Endodermal cell (in vitro differentiated cells): ENCODE results near the gene ABCF3. TPM values are rescaled to one million over a fixed set of nuclear protein-coding genes. Genes with fewer than 3 reads are reported as not detected.

Experiments used
- DNase-seq: peaks from one replicate; pipeline ENCODE4 v3.0.0-alpha.2; 2017
- H3K27ac ChIP-seq: 2 replicates; pipeline ENCODE4 v1.5.1; 2013; ENCODE audit warnings: mild to moderate bottlenecking, low read depth, low read length, moderate library complexity
- H3K27me3 ChIP-seq: 2 replicates; pipeline ENCODE4 v1.6.1; 2013; ENCODE audit warnings: mild to moderate bottlenecking, low read length, moderate library complexity; ENCODE audit not compliant: insufficient read depth, control insufficient read depth, poor library complexity, severe bottlenecking
- H3K36me3 ChIP-seq: 2 replicates; pipeline ENCODE4 v1.7.0; 2013; ENCODE audit warnings: mild to moderate bottlenecking, low read length, moderate library complexity; ENCODE audit not compliant: control insufficient read depth, insufficient read depth
- H3K4me1 ChIP-seq: one replicate; pipeline ENCODE4 v1.7.0; 2013; ENCODE audit warnings: low read length; ENCODE audit not compliant: control insufficient read depth, insufficient read depth
- H3K4me3 ChIP-seq: 2 replicates; pipeline ENCODE4 v1.5.1; 2013; ENCODE audit warnings: mild to moderate bottlenecking, low read length, moderate library complexity
- H3K9ac ChIP-seq: 2 replicates; pipeline ENCODE4 v1.6.1; 2013; ENCODE audit warnings: mild to moderate bottlenecking, low read length, moderate library complexity; ENCODE audit not compliant: poor library complexity, severe bottlenecking; ENCODE audit errors: extremely low read depth
- H3K9me3 ChIP-seq: 2 replicates; pipeline ENCODE4 v1.6.1; 2013; ENCODE audit warnings: mild to moderate bottlenecking, low read length, moderate library complexity; ENCODE audit not compliant: control insufficient read depth
- H3K27ac Mint-ChIP-seq: 2 replicates; pipeline ENCODE4 v1.8.0; 2020; ENCODE audit warnings: mixed read lengths
- H3K27me3 Mint-ChIP-seq: 2 replicates; pipeline ENCODE4 v1.8.0; 2021; ENCODE audit warnings: mild to moderate bottlenecking, mixed read lengths; ENCODE audit not compliant: insufficient read depth
- H3K36me3 Mint-ChIP-seq: 2 replicates; pipeline ENCODE4 v1.8.0; 2020; ENCODE audit warnings: low read depth, mixed read lengths
- H3K4me1 Mint-ChIP-seq: 2 replicates; pipeline ENCODE4 v1.8.0; 2020; ENCODE audit warnings: mixed read lengths
- H3K4me3 Mint-ChIP-seq: 2 replicates; pipeline ENCODE4 v1.8.0; 2020; ENCODE audit warnings: mild to moderate bottlenecking, moderate library complexity, mixed read lengths
- H3K9me3 Mint-ChIP-seq: 2 replicates; pipeline ENCODE4 v1.8.0; 2020; ENCODE audit warnings: mild to moderate bottlenecking, mixed read lengths
- WGBS, 2 experiments: methylation state at CpG; one replicate each; pipeline versions ENCODE4 v1.1.5 to v1.1.7; 2013; ENCODE audit warnings: missing lambda C conversion rate in 2 of 2, mixed read lengths in 1 of 2; ENCODE audit not compliant: insufficient coverage in 1 of 2, insufficient read length in 1 of 2; 5-methylcytosine and 5-hydroxymethylcytosine counted together
- long read RNA-seq, 4 experiments: library from polyadenylated mRNA in 2 of 4; library from RNA in 1 of 4; library from capped mRNA in 1 of 4; stranded (forward) in 3 of 4; unstranded in 1 of 4; transcript quantifications; one replicate each; pipeline ENCODE4 v2.0.0, GENCODE V29; 2020 to 2021; ENCODE audit warnings: inconsistent platforms in 1 of 4
- polyA plus RNA-seq, 2 experiments: library from polyadenylated mRNA; stranded (reverse); fragments of 50-300 nt; gene quantifications; one replicate each; pipeline ENCODE4 v1.2.3, GENCODE V29; 2013
- total RNA-seq, 2 donors: library from RNA; stranded (reverse); fragmentation: NEBNext Ultra II Directional in 1 of 2; extraction: Animal tissue kit (Norgen Biotek cat#: 25700) in 1 of 2; gene quantifications; 2 replicates in 1 of 2; 3 replicates in 1 of 2; pipeline ENCODE4 v1.2.1, GENCODE V29; 2021
- TF ChIP-seq, protein P1 (sequence below): fragments of 200-600 bp; sonication (generic); conservative IDR thresholded peaks from 2 replicates; pipeline ENCODE4 v1.5.0; 2021; ENCODE audit warnings: antibody characterized with exemption, mild to moderate bottlenecking

The ABCF3 gene, protein sequence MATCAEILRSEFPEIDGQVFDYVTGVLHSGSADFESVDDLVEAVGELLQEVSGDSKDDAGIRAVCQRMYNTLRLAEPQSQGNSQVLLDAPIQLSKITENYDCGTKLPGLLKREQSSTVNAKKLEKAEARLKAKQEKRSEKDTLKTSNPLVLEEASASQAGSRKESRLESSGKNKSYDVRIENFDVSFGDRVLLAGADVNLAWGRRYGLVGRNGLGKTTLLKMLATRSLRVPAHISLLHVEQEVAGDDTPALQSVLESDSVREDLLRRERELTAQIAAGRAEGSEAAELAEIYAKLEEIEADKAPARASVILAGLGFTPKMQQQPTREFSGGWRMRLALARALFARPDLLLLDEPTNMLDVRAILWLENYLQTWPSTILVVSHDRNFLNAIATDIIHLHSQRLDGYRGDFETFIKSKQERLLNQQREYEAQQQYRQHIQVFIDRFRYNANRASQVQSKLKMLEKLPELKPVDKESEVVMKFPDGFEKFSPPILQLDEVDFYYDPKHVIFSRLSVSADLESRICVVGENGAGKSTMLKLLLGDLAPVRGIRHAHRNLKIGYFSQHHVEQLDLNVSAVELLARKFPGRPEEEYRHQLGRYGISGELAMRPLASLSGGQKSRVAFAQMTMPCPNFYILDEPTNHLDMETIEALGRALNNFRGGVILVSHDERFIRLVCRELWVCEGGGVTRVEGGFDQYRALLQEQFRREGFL
- total RNA-seq: 10 to 100 TPM; 57.6 to 57.8 TPM
- 42.9 TPM for polyA plus RNA-seq (2013, experiment 1 of 2)
- polyA plus RNA-seq (2013, experiment 2 of 2): 32.9 TPM
- long read RNA-seq, experiment 1, partial matches to known transcripts: 10 of 20 reads
- long read RNA-seq, experiment 1, other reads (novel, unspliced or antisense): 9 of 20 reads
- long read RNA-seq, experiment 2, transcript ABCF3-203 (21 exons, 2,624 nt): major isoform, 111 of 144 reads
- long read RNA-seq, experiment 2, partial matches to known transcripts: 6 of 144 reads
- long read RNA-seq, experiment 2, other reads (novel, unspliced or antisense): 26 of 144 reads
- long read RNA-seq, experiment 3, transcript ABCF3-203 (21 exons, 2,624 nt): major isoform, 243 of 324 reads
- long read RNA-seq, experiment 3, partial matches to known transcripts: 11 of 324 reads
- long read RNA-seq, experiment 3, other reads (novel, unspliced or antisense): 69 of 324 reads
- long read RNA-seq, experiment 4, transcript ABCF3-203 (21 exons, 2,624 nt): major isoform, 23 of 37 reads
- long read RNA-seq, experiment 4, partial matches to known transcripts: 12 of 37 reads
- long read RNA-seq, experiment 4, other reads (novel, unspliced or antisense): 2 of 37 reads

DNA sequence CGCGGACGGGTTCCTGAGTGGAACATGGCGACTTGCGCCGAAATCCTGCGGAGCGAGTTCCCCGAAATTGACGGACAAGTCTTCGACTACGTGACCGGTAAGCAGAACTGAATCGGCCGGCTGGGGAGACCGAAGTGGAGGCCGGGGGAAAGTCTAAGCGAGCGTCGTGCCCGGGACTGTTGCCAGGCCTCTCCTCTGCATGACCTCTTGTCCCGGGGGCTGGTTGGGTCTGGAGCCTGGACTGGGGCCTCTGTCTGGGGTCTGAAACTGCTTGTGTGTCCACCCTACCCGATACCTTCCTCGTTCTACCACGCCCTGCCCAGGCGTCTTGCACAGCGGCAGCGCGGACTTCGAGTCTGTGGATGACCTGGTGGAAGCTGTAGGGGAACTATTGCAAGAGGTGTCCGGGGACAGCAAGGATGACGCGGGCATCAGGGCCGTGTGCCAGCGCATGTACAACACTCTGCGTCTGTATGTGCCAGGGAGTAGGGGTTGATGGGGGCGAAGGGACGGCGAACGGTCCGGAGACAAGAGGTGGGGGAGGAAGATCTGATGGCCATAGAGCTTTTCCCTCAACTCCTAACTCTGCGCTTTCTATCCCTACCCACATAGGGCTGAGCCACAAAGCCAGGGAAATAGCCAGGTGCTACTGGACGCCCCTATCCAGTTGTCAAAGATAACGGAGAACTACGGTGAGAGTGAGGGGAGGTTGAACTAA is at the start of gene ABCF3:
Gene ABCF3 (plus strand): TSS at position 16 of the 718 bp plus-strand sequence. CDS start 9 bp downstream, at position 25.
- DNase-seq: no peak
- peaks cover 78% of the 10 kb centered on the region for H3K36me3 ChIP-seq
- no peaks in the 10 kb centered on the region for H3K9me3 Mint-ChIP-seq
- H3K4me1 Mint-ChIP-seq: peaks cover 31% of the 10 kb centered on the region
- peak within 1 kb of the TSS; percentile 98 for H3K4me3 Mint-ChIP-seq
- H3K27me3 Mint-ChIP-seq: no peaks in the 10 kb centered on the region
- H3K27me3 ChIP-seq: no peaks in the 10 kb centered on the region
- no peaks in the 10 kb centered on the region for H3K4me1 ChIP-seq
- peak within 1 kb of the TSS; percentile 92 for H3K27ac ChIP-seq
- peak within 1 kb of the TSS; percentile 99 for H3K27ac Mint-ChIP-seq
- TF ChIP-seq, protein P1, sequence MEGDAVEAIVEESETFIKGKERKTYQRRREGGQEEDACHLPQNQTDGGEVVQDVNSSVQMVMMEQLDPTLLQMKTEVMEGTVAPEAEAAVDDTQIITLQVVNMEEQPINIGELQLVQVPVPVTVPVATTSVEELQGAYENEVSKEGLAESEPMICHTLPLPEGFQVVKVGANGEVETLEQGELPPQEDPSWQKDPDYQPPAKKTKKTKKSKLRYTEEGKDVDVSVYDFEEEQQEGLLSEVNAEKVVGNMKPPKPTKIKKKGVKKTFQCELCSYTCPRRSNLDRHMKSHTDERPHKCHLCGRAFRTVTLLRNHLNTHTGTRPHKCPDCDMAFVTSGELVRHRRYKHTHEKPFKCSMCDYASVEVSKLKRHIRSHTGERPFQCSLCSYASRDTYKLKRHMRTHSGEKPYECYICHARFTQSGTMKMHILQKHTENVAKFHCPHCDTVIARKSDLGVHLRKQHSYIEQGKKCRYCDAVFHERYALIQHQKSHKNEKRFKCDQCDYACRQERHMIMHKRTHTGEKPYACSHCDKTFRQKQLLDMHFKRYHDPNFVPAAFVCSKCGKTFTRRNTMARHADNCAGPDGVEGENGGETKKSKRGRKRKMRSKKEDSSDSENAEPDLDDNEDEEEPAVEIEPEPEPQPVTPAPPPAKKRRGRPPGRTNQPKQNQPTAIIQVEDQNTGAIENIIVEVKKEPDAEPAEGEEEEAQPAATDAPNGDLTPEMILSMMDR: no peak
- H3K4me3 ChIP-seq: peak within 1 kb of the TSS; percentile 94
- peak within 1 kb of the TSS; percentile 72 for H3K9ac ChIP-seq
- H3K36me3 Mint-ChIP-seq: peaks cover 61% of the 10 kb centered on the region
- H3K9me3 ChIP-seq: no peaks in the 10 kb centered on the region
- 1% methylated on average over 24 to 45 of the region's 45 CpGs for WGBS, 2 experiments

DNA sequence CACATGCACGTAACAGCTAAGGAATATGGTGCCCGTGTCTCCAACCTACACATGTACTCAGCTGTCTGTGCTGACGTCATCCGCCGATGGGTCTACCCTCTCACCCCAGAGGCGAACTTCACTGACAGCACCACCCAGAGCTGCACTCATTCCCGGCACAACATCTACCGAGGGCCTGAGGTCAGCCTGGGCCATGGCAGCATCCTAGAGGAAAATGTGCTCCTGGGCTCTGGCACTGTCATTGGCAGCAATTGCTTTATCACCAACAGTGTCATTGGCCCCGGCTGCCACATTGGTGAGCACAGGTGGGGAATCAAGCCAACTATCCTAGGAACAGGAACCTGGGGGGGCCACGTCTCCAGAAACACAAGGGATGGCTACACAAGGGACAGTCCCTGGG is 45.6 kb upstream of the ABCF3 start:
- WGBS, 2 experiments: 95 to 96% methylated on average over 10 of the region's 10 CpGs
- Mint-ChIP-seq H3K36me3 (peaks cover 47% of the 10 kb centered on the region), H3K27me3 (no peaks in the 10 kb centered on the region)

More for the DNA sequence above, 45.6 kb upstream of the ABCF3 start:
- TF ChIP-seq, protein P1: no peak
- Histone ChIP-seq H3K27ac (no peak overlapping the region), H3K4me3 (no peak overlapping the region), H3K9me3 (no peaks in the 10 kb centered on the region), H3K27me3 (no peaks in the 10 kb centered on the region), H3K4me1 (no peaks in the 10 kb centered on the region), H3K36me3 (peaks cover 64% of the 10 kb centered on the region), H3K9ac (no peak overlapping the region)
- H3K4me3 Mint-ChIP-seq: no peak overlapping the region
- H3K27ac Mint-ChIP-seq: no peak overlapping the region
- H3K4me1 Mint-ChIP-seq: peaks cover 14% of the 10 kb centered on the region
- no peak for DNase-seq
- no peaks in the 10 kb centered on the region for H3K9me3 Mint-ChIP-seq
